ENCODE data around the gene EDARADD.
"Not testable (repeated sequence)": the region's sequence is repeated elsewhere in the genome, so short reads cannot be mapped to it uniquely, and the experiment has no call there.

Gene EDARADD

GRCh38 chr1:236393681-236394481 lies at the start of gene EDARADD:
EDARADD (plus strand) TSS chr1:236394286; CDS start chr1:236394445, 159 bp downstream.
- no peak for DNase-seq (ENCODE audit: low read depth in 2 of 3, low spot score in 1 of 3)

- DNase-seq (ENCODE audit: low read depth in 2 of 3, low spot score in 1 of 3) = no peak
These were observed 48.4 kb upstream of the EDARADD start for GRCh38 chr1:236345728-236346127.

DNA sequence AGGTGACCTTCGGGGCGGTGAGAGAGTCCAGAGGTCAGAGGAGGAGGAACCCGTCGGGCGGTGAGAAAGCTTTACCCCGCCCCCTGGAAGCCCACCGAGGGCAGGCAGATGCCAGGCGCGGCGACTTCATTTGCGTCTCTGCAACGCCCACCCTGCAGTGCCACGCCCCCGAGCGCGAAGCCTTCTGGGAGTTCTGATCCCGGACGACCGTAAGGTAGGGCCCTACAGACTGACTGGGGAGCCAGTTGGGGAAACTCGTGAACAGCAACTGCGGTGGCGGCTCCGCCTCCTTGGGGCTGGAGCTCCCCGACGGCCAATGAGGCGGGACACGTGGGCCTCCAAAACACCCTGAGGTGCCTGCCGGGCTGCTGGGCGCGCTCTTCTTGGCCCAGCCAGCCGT lies 46.0 kb upstream of the EDARADD start:
- no peak for DNase-seq (ENCODE audit: low read depth in 2 of 3, low spot score in 1 of 3)

- DNase-seq (ENCODE audit: low read depth in 2 of 3, low spot score in 1 of 3) = no peak
These were observed 43.8 kb upstream of the EDARADD start for GRCh38 chr1:236350308-236350707.

- DNase-seq (ENCODE audit: low read depth in 2 of 3, low spot score in 1 of 3) = no peak
These were observed 42.1 kb upstream of the EDARADD start for GRCh38 chr1:236351875-236352573.

DNA sequence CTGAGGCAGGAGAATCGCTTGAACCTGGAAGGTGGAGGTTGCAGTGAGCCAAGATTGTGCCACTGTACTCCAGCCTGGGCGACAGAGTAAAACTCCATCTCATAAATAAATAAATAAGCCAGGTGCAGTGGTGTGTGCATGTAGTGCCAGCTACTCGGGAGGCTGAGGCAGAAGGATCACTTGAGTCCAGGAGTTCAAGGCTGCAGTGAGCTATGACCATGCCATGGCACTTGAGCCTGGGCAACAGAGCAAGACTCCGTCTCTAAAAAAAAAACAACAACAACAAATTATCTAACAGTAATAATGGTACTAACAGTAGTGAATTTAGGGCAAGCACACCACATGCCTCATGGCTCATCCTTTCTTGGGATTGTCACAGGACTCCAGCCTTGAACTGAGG lies 41.3 kb upstream of the EDARADD start:
- DNase-seq (ENCODE audit: low read depth in 2 of 3, low spot score in 1 of 3) = not testable (repeated sequence)

- DNase-seq (ENCODE audit: low read depth in 2 of 3, low spot score in 1 of 3) = no peak
These were observed 40.3 kb upstream of the EDARADD start for GRCh38 chr1:236353813-236354212.

DNA sequence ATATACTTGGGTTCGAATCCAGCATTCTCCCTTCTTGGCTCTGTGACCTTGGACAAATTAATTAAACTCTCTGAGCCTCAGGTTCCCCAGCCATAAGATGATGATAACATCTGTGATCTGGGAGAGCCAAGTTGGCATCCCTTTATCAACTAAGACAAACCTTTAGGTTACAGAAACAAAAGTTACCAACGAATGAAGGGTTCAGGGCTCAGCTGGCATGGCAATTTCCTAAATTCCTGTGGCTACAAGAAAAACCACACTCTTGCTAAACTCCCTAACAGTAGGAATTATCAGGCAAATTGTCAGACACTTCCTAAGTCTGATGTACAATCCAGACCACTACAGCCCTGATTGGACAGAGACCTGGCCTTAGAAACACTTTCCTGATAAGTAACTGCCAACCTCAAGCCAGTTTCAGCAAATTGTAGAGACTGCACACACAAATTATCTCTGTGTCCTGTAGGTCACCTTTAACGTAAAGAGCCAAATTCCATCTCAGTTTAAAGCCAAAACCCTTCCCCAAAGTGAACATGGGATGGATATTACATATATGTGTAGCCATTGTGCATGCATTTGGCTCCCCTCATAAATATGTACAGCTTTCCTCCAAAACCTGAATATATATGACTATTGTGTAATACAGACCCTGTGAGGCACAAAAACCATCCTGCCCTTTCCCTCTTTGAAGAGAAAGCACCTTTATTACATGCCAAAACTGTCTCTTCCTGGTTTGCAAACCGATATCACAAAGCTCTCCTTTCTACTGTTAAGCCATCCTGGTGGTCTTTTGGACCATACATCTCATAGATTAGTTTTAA lies 39.5 kb upstream of the EDARADD start:
- DNase-seq (ENCODE audit: low read depth in 2 of 3, low spot score in 1 of 3) = no peak

- no peak for DNase-seq (ENCODE audit: low read depth in 2 of 3, low spot score in 1 of 3)
These were observed 37.9 kb upstream of the EDARADD start for GRCh38 chr1:236356141-236356540.

DNA sequence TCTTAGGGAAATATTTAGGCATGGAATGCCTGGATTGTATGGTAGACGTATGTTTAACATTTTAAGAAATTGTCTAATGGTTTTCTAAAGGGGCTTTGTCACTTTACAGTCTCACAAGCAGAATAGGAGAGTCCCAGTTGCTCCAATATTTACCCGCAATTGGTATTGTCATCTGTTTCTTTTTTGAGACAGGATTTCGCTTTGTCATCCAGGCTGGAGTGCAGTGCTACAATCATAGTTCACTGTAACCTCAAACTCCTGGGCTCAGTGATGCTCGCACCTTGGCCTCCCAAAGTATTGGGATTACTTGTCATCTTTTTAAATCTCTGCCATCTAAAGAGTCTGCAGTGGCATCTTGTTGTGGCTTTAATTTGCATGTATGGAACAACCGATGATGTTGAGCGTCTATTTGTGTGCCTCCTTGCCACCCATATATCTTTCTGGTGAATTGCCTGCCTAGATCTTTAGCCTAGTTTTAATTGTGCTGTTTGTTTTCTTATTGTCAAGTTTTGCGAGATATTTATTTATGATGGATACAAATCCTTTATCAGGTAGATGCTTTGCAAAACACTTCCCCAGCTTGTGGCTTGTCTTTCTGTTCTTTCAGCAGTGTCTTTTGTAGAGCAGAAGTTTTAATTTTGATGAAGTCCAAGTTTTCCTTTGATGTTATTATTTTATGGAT lies 32.0 kb upstream of the EDARADD start:
- DNase-seq (ENCODE audit: low read depth in 2 of 3, low spot score in 1 of 3) = no peak

DNA sequence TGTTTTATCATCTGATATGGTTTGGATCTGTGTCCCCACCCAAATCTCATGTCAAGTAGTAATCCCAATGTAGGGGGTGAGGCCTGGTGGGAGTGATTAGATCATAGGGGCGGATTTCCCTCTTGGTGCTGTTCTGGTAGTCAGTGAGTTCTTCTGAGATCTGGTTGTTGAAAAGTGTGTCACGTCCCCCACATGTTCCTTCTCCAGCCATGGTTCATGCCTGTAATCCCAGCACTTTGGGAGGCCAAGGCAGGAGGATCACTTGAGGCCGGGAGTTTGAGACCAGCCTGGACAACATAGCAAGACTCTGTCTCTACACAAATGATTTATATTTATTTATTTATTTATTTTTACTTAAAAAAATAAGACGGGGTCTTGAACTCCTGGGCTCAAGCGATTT lies 30.8 kb upstream of the EDARADD start:
- DNase-seq (ENCODE audit: low read depth in 2 of 3, low spot score in 1 of 3) = no peak

DNA sequence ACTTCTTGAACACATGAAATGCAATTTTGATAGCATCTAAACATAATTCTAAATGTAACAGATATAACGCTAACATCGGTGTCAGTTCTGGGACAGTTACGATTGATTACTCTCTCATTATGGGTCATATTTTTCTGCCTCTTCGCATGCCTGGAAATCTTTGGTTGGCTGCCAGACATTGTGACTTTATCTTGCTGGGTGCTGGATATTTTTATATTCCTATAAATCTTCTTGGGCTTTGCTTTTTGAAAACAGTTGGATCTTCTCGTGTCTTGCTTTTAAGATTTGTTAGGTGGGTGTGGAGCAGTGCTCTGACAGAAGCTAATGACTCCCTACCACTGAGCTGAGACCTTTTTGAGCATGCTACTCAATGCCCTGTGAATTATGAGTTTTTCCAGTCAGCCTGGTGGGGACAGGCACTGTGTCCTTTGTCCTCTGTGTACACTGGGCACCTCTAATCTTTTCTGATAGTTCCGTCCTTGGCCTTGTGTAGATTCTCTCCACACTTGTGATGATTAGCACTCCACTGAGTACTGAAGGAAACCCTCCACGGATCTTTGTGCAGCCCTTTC lies 28.0 kb upstream of the EDARADD start:
- no peak for DNase-seq (ENCODE audit: low read depth in 2 of 3, low spot score in 1 of 3)

DNA sequence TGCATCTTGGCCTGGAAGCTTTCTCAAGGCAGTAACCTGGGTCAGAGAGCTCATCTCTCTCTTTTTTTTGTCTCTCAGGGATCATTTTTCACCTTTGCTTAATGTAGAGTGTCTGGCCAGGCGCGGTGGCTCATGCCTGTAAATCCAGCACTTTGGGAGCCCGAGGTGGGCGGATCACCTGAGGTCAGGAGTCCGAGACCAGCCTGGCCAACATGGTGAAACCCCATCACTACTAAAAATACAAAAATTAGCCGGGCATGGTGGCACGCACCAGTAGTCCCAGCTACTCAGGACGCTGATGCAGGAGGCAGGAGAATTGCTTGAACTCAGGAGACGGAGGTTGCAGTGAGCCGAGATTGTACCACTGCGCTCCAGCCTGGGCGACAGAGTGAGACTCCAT lies 27.4 kb upstream of the EDARADD start:
- DNase-seq (ENCODE audit: low read depth in 2 of 3, low spot score in 1 of 3) = not testable (repeated sequence)

DNA sequence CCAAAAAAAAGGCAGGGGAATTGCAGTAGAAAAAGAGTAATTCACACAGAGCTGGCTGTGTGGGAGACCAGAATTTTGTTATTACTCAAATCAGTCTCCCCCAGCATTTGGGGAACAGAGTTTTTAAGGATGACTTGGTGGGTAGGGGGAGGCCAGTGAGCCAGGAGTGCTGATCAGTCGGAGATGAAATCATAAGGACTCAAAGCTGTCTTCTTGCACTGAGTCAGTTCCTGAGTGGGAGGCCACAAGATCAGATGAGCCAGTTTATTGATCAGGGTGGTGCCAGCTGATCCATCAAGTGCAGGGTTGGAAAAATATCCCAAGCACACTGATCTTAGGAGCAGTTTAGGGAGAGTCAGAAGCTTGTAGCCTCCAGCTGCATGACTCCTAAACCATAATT lies 23.7 kb upstream of the EDARADD start:
- no peak for DNase-seq (ENCODE audit: low read depth in 2 of 3, low spot score in 1 of 3)

DNA sequence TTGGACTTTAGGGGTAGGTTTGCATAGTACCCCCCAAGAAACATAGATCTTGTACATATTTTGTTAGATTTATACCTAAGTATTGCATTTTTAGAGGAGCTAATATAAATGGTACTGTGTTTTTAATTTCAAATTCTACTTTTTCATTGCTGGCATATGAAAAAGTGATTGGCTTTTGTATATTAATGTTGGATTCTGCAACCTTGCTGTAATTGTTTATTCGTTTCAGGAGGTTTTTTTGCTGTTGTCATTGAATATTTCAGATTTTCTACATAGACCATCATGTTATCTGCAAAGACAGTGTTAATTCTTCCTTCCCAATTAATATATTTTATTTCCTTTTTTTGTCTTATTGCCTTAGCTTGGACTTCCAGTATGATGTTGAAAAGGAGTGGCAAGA lies 23.0 kb upstream of the EDARADD start:
- DNase-seq (ENCODE audit: low read depth in 2 of 3, low spot score in 1 of 3) = no peak

DNA sequence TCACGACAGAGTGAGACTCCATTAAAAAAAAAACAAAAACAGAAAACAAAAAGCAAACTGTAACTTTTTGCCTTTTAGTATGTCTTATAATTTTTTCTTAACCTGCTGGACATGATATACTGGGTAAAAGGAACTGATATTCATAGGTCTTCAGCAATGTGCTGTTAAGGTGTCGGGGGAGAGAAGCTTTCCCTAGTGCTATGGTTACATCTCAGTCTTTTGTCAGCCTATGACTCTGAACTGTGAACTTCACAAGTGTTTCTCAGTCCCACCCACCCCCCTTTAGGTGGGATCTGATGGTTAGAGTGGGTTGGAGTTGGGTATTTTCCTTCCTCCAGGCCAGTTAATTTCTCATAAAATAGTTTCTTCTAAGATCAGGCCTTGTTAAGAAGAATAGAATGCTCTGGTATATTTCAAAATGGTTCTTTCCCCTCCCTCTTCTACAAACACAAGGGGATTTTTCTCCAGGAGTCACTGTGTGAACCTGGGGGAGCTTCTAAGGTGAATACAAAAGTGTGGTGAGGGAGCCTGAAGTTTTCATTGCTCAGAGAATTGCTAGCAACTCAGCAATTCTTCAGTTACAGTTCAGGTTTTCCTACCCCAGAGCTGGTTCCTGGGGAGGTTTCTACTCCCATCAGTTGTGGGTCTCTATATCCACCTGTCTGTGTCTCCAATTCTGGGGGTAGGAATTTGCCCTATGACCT lies 16.1 kb upstream of the EDARADD start:
- DNase-seq (ENCODE audit: low read depth in 2 of 3, low spot score in 1 of 3) = no peak

GRCh38 chr1:236381565-236382158 lies 12.4 kb upstream of the EDARADD start:
- no peak for DNase-seq (ENCODE audit: low read depth in 2 of 3, low spot score in 1 of 3)

GRCh38 chr1:236388332-236388731 lies 5.8 kb upstream of the EDARADD start:
- no peak for DNase-seq (ENCODE audit: low read depth in 2 of 3, low spot score in 1 of 3)

DNA sequence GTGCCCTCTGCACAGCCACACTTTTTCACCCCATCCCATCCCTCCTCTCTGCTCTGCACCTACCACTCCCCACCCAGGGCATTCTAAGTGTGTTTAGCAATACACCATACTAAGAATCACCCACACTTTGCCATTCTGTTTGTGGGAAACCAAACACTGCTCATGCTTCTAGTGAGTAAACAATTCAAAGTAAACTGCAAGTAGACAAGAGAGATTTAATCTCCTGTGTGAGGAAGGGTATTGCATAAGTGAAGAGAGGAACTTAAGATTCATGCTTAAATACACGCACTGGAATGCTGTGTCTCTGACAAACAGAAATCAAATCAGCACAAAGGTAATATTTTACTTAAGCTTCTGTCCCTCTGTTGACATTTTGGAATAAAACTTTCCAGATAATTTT lies 4.8 kb upstream of the EDARADD start:
- DNase-seq (ENCODE audit: low read depth in 2 of 3, low spot score in 1 of 3) = no peak

- no peak for DNase-seq (ENCODE audit: low read depth in 2 of 3, low spot score in 1 of 3)
These were observed 3.1 kb upstream of the EDARADD start for GRCh38 chr1:236391008-236391407.

All from stimulated activated CD4-positive, alpha-beta T cell treated with anti-CD3 and anti-CD28 coated beads, Interleukin-12 subunit alpha, Interleukin-12 subunit beta, amount 100 ng/mL, for 48 hours (primary cell).